Left renal pelvis (tissue), 4 donors: Measurements from ENCODE around the gene PDGFD. TPM values are rescaled to one million over a fixed set of nuclear protein-coding genes. Genes with fewer than 3 reads are reported as not detected.

Experiments
- DNase-seq, 4 donors: peaks; one replicate each; pipeline ENCODE4 v3.0.0-alpha.2; 2013; ENCODE audit warnings: low read depth in 4 of 4, low spot score in 3 of 4
- polyA plus RNA-seq, 4 donors: library from polyadenylated mRNA; unstranded; fragments of 120-200 nt; gene quantifications; one replicate each; pipeline ENCODE4 v1.2.1, GENCODE V29; 2013; ENCODE audit not compliant: insufficient read length in 4 of 4

The PDGFD gene
- polyA plus RNA-seq, 4 donors: 20.7 to 84.9 (median 36.6) TPM

DNA sequence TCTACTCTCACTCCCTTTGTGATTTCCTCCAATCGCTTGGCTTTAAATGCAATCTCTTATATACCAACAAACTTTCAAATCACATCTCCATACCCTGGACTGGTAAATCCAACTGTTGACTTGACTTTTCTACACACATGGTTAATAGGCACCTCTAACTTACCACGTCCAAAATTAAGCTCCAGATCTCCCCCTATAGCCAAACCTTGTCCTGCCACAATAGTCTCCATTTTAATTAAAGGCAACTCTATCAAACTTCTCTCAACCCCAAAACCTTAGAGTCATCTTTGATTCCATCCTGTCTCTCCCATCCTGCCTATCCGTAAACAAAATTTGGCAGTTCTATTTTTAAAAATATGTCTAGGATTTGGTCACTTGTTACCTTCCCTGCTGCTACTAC is 269.3 kb downstream of the PDGFD start:
- no peak for DNase-seq

DNA sequence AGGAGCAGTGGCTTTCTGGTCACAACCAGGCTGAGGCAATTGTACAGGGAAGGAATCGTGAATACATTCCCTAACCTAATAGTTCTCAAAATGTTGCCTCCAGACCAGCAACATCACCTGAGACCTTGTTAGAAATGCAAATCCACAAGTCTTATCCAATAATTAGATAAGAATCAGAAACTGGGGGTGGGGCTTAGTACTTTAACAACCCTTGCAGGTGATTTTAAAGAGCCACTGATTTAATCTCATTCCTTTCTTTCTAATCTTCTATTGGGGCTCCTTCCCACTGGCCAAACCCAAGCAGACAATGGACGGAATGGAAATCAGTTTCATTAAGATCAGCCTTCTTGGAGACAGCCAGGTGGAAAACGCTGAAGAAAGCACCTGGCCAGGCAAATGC is 269.9 kb downstream of the PDGFD start:
- no peak for DNase-seq

DNA sequence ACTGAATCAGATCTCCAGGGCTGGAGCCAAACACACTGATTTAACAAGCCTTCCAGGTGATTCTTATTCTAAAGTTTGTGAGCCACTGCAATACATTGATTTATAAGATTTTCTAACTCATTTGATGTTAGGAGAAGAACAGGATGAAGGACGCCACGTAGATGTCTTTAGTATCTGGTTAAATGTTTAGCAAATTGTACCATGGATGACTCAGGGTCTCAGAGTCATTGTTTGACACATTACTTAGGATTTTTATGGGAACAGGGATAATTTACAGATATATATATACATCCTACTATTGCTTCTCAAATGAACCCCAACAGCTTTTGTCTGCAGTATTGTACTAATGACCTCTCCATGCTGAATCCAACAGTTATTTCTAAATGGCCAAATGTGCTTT is 270.6 kb downstream of the PDGFD start:
- no peak for DNase-seq

DNA sequence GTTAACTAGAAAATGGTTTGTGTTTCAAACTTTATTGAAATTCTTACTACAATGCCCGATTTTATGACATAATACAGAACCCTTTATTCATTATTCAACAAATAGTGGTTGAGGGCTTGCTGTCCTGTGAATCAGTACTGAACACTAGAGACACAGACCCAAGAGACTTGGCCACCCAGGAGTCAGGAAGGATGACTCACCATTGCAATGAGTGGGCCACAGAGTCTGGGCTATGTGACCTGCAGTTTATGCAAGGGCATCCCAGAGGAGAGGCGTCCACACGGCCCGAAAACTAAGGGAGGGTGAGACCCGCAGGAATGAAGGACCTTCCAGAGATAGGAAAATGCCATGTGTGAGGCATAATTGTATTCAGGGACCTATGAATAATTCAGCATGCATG is 271.3 kb downstream of the PDGFD start:
- no peak for DNase-seq

DNA sequence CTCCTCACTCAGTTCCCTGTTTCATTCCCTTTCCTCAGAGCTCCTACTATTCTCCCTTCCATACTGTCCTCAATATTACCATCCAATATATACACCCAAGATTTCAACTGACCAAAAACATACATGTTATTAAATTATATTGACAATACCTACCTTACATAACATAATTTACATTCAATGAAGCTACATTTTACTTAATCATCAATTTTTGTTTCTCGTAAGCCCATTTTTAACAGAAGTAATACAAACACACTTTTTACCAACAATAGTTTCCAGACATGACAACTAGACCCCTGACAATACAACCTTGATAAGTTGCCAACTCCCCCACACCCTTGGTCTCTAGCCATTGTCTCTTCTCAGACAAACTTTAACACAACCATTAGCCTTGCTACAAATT is 273.3 kb downstream of the PDGFD start:
- DNase-seq: no peak

DNA sequence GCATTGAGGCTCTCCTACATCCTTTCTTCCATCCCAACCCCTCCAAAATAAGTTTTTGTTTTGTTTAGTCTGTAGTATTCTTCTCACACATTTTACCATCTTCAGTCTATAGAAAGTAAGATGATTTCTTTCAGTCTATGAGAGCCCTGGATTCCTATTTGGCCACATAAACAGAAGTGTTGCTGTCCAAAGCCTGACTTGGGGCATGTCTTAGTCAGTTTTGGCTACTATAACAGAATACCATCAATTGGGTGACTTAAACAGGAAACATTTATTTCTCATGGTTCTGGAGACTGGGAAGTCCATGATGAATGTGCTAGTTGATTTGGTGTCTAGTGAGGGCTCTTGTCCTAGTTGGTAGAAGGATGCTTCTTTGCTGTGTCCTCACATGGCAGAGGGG is 274.3 kb downstream of the PDGFD start:
- no peak for DNase-seq

DNA sequence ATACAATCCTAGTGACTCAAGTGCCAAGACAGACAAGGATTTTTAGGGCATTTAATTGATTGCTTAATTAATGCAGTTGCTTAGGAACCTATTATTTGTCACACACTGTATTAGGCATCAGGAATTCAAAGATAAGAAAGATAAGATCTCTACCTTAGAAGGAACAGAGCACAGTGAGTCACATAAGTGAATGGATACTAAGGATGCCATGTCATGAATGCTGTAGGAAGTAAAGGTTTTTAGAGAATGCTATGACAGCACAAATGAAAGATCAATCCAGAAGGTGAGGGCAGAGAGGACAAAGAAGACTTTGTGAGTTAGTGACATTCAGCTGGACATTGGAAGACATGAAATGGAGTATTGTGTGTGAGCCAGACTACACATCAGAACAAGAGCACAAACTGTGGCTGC is 275.4 kb downstream of the PDGFD start:
- no peak for DNase-seq

DNA sequence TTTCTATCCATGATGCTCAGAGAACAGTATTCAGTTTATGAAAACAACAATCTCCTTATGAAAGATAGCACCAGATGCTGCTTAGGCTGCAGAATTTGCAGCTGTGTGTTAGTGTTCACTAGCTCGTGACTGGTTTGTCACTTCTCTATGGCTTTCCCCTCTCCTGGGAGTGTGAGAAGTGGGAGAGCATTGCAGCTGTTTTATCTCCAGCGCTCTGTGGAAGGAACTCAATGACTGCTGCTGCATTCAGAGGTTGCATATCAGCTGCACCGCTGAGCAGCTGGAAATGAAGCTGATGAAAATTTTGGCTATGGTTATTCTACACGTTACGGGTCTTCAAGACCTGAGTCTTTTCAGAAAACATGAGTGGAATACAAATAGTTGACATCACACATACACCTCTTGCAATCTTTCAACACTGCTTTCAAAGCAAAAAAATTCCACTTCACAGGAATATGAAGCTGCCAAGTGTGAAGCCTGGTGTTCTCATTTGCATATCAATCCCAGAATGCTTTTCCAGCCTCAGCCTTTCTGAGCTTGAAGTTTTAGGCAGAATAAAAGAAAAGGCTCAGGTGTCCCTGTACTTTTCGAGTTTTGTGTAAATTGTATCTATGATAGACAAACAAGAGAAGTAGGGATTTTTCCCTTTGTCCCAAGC is 276.8 kb downstream of the PDGFD start:
- DNase-seq: peak in 1 of 4 donors; percentile 20

DNA sequence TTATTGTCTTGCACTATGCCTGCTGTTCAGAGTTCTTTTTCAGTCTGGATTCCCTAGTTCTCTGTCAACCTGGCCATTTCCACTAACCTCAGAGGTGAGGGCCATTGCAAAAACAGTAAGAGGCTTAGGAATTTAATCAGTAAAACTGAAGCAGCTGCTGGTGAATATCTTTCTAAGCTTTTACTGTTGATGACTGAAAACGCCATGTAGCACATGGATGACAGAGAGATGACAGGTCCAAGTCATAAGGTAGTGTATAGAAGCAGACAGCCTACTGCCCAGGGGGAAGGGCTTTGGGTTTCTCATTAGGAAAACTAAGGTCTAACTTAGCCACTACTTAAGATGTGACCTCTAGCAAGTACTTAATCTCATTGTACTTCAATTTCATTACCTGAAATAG is 280.1 kb downstream of the PDGFD start:
- DNase-seq: no peak

DNA sequence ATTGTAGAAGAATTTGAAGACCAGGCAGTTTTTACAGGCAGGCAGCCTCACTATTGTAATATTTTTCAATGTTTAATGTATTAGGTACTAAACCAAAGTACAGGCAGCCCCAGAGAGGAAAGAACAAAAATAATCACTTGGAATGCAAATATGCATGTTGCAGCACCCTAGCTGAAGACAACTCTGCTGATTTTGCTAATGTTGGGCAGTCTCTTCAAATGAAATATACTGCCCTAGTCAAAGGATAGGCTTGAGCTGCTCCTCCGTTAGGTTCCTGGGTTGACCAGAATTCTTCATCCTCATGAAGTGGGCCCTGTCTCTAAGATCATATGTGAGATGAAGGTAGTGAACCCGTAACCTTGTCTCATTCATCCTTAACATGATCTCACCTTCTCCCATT is 280.7 kb downstream of the PDGFD start:
- DNase-seq: no peak

DNA sequence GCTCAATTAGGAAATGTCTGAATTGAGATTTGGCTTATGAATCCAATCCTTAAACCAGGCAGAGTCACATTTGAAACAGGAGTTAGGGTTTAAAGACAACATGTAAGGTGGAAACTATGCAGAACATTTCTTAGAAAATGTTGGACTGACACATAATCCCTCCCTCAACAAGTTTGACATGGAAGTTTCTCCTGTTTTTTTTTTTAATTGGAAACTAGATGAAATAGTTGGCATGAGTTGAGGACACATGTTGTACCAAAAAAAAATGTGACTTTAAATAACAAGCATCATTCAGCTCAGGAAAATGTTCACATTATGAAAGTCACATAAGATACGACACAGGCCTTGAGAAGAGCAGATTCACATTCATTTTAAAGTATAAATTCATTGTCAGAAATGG is 282.4 kb downstream of the PDGFD start:
- DNase-seq: no peak

DNA sequence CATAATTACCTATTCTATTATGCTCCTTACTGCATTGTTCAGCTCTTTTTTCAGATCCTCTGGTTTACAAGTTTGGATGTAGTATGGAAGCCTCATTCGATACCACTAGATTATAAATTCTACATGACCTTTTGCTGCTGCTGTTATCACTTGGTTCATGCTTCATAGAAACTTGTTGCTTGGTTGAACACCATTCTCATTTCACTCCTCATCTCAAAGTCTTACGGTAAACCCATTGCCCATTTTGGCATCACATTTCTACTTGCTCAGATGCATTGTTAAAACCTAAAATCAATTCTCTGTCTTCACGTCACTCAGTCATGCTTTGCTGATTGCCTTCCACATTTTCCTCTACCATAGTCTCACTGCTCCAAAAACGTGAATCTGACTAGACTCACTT is 283.0 kb downstream of the PDGFD start:
- DNase-seq: no peak

DNA sequence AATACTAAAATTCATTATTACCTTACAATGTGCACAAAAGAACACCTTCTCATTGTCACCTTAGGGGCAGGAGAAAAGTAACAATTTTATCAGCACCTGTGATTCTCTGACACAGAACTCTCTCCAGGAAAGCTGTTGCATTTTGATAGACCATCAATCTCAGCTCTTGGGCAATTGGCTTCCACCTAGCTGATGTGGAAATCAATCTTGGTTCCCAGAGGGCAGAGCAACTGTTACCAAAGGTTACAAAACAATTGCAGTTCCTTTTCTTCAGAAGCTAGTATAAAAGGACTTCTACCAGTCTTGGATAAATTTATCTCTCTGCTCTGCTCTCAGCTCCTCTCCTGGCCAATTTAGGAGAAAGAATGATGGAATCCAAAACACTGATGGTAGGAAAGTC is 285.3 kb downstream of the PDGFD start:
- no peak for DNase-seq

DNA sequence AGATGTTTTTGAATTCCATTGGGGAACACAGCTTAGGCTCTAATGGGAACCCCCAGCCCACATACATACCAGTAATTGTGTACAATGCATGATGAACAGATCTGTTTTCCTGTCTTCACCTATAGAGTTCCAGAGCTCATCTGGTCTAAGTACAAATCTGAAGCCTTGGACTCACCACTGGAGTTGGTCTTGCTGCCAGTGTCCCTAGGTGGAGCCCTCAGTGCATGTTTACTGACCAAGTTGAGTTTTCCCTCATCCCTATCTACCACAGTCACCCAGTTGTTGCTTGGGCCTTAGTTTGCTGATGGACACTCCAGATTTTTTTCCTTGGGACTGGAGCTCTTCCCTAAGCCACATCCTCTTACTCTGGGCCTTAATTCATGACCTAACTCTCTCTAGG is 286.7 kb downstream of the PDGFD start:
- no peak for DNase-seq

DNA sequence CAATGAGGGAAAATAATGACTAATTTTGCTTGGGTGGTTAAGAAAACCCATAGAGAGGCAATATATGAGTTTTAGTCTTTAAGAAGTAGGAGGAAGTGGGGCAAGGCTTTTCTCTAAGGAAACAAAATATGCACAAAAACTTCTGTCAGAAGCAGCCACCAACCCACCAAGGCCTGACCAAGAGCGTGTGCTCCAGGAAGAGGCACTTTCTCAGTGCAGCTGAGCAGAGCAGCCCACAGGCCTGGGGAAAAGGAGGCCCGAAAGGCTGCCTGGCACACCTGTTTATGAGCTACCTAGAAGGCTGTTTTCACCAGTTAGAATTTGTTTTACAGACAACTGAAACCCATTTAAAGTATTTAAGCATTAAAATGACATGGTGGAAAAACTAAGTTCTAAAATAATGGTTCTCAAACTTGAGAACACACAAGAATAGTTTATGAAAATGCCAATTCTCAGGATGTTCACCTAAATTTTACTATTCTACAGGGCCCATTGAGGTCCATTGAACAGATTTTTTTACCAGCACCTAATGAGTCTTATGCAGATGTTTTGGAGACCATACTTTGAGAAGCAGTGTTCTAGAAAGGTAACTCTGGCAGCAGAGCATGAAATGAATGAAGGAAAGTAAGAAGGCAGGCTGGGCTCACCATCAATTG is 288.0 kb downstream of the PDGFD start:
- DNase-seq: no peak

DNA sequence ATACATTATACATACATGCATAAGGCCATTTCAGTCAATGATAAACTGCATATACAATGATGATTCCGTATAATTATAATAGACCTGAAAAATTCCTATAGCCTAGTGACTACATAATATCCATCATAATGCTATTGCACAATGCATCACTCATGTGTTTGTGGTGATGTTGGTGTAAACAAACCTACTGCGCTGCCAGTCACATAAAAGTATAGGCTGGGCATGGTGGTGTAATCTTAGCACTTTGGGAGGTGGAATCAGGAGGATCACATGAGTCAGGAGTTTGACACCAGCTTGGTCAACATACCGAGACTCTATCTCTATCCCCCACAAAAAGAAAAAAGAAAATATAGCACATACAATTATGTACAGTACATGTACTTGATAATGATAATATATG is 291.2 kb downstream of the PDGFD start:
- DNase-seq: no peak

DNA sequence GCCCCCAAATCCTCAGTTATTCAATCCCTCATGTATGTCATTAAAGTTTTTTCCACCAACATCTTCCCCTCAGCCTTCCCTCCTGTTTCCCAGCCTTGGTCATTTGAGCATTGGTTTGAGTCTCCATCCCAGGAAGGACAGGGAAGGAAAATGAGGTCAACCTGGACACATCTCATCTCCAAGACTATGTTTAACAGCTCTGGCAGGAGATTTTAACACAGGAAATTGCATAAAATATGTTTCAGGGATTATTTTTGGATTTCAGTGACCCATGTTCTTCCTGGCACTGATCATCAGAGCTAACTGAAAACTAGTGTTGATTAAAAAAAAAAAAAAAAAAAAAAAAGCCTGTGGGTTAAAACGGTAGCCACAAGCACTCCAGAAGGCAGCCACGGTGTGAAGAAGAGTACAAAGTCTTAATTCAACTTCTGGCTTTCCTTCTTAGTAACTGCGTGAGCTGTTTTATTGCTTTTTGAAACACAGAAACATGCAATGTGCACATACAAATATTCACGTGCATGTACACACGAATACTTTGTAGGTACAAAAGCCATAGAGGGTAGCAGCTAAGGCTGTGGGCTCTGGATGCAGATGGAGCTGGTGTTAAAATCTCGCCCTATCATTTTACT is 291.9 kb downstream of the PDGFD start:
- DNase-seq: no peak

DNA sequence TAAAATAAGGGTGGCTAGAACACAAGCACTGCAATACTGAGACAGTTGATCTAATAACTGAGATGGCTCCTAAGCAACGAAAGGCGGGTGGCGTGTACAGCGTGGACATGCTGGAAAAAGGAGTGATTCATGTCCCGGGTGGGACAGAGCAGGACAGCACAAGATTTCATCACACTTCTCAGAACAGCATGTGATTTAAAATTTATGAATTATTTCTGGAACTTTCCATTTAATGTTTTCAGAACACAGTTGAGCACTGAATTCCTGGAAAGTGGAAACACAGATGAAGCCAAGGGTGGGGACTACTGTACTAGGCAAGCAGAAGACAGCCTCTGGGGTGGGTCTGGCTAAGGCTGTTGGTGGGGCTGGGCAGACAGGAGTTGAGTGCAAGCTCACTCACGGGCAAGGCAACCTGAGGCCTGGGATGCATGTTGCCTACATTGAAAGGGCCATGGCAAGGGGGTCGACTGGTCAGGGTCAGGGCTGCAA is 293.1 kb downstream of the PDGFD start:
- no peak for DNase-seq

DNA sequence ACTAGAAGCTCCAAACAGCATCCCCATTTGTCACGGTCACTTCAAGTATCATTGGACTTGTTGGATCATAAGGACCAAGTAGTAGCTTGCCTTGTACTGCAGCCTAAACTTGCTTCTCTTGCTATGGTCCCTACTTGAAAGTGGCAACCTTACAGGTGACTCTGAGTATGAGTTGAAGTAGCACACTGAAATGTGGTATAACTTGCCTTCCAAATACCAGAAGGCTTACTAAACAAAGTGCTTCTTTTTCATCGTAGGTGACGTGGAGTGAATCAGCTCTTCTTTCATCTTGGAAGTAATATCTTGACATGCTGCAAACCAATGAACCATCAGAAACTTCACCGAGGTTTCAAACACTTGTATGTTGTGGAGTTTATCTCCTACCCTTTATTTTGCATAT is 296.5 kb downstream of the PDGFD start:
- no peak for DNase-seq

DNA sequence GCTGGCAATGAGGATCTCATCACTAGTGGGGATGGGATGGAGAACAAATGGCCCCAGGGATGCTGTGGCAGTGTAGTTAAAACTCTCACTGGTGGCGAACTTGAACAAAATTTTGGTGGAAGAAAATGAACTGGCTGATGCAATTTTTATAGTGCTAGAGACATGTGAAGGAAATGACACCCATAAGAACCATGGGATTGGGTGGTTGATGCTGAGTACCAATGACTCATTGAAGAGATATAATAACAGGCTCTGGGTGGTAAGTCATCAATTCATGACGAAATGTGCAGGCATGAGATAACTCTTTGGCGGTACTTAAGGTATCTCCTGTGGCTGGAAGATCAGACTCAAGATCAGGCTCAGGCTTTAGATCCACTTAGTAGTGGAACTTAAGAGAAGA is 300.4 kb downstream of the PDGFD start:
- no peak for DNase-seq

DNA sequence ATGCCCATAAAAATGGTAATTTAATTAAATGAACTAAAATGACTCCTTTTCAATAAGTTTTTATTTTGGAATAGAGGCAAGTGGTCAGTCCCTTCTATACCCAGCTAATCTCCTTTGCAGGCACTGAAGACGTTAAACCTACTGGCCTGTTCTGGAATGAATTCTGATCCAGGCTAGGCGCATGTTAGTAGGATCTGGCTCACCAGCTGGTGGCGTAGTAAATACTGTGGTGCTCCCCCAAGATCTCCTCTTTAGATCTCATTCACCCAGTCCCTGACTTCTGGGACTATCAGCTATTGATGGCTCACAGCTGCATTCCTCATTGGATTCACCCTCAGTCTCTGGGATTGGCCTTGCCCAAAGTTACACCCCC is 301.2 kb downstream of the PDGFD start:
- no peak for DNase-seq

DNA sequence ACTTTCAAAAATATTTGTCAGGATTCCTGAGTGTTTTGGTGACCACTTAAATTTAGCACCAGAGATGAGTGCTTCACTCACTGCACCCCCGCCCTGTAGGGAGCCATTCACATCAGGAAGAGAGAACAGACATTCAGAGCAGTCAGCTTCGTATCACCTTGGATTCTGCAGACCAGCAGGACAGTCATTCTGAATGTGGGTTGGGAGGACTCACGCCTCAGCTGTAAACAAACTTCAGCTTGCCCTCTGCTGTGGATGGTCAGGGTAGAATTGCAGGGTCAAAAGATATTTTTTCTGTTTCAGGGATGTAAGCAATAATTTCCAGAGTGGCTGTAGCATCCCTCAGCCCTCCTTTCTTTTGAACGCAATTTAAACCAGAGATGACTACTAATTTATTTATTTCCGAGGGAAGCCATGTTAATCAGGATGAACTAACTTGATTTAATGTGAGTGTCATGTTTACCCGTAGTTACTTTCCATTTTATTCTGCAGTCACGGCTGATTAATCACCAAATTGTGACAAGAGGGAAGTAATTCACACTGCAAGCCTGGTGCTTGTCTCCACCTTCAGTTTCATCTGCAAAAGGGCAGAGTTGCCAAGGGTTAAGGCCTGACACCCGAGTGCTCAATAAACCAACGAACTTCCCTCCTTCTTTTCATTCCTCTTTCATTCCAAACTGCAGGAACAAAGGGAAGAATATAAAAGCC is 301.7 kb downstream of the PDGFD start:
- DNase-seq: no peak
